Prostate gland (tissue), 2 donors: ENCODE results near the gene STAT5A.

Source experiments
- CTCF ChIP-seq, 4 experiments: fragments of 200-600 bp in 2 of 4; fragments of 450-650 bp in 2 of 4; sonication (generic) in 2 of 4; IDR thresholded peaks; 1 replicate in 3 of 4; 2 replicates in 1 of 4; pipeline ENCODE4 v1.5.1; 2016 to 2019; ENCODE audit warnings: antibody characterized with exemption in 4 of 4, mild to moderate bottlenecking in 2 of 4, moderate library complexity in 2 of 4
- POLR2A ChIP-seq: fragments of 450-650 bp; IDR thresholded peaks from one replicate; pipeline ENCODE4 v1.6.1; 2016; ENCODE audit warnings: antibody characterized with exemption, mild to moderate bottlenecking
- POLR2AphosphoS5 ChIP-seq: sonication (generic); formaldehyde crosslinking; IDR thresholded peaks from one replicate; pipeline ENCODE4 v1.6.1; 2017; ENCODE audit warnings: antibody characterized with exemption

GRCh38 chr17:42354956-42355843, 66.9 kb downstream of the STAT5A start:
- no peak for TF ChIP-seq CTCF (IDR thresholded peaks at IDR 0.05)
- no peak for TF ChIP-seq POLR2A
- TF ChIP-seq POLR2AphosphoS5, result no peak
